ENCODE results near the gene PSIP1.

GRCh38 chr9:15519831-15520230 is 9.1 kb upstream of the PSIP1 start:
- TF ChIP-seq CTCF (IDR thresholded peaks at IDR 0.05) (no peak), POLR2AphosphoS5 (IDR thresholded peaks at IDR 0.05) (no peak)

Measured in transverse colon (tissue), 4 donors.